K562 (cell line): ENCODE data around the gene DPCD. TPM values are rescaled to one million over a fixed set of nuclear protein-coding genes. Genes with fewer than 3 reads are reported as not detected.
A peak's percentile ranks its signal among the peaks of the same experiment; 100 is the strongest.

Experiments used
- CREM ChIP-seq: IDR thresholded peaks from 2 replicates; pipeline ENCODE4 v1.6.1; 2014; ENCODE audit warnings: antibody characterized with exemption, low read depth
- EP400 ChIP-seq: fragments of 450-650 bp; IDR thresholded peaks from 2 replicates; pipeline ENCODE4 v1.6.1; 2017; ENCODE audit warnings: antibody characterized with exemption, mild to moderate bottlenecking, moderate library complexity
- ETV5 ChIP-seq: sonication (generic); formaldehyde crosslinking; IDR thresholded peaks from 2 replicates; pipeline ENCODE4 v1.4.0; 2020; ENCODE audit warnings: low read depth, mild to moderate bottlenecking, missing genetic modification reagents
- JUNB ChIP-seq: fragments of 450-650 bp; formaldehyde crosslinking; conservative IDR thresholded peaks from 2 replicates; pipeline ENCODE4 v1.4.0; 2020; ENCODE audit warnings: mild to moderate bottlenecking
- L3MBTL2 ChIP-seq: fragments of 450-650 bp; IDR thresholded peaks from 2 replicates; pipeline ENCODE4 v1.6.1; 2016; ENCODE audit warnings: mild to moderate bottlenecking, moderate library complexity
- MAZ ChIP-seq, 2 experiments: fragments of 450-650 bp in 1 of 2; sonication (generic) in 1 of 2; formaldehyde crosslinking; IDR thresholded peaks in 1 of 2; conservative IDR thresholded peaks in 1 of 2; 2 replicates each; pipeline versions ENCODE4 v1.4.0 to v1.5.0; 2020; ENCODE audit warnings: mild to moderate bottlenecking in 1 of 2, missing genetic modification reagents in 1 of 2
- NELFE ChIP-seq: IDR thresholded peaks from 2 replicates; pipeline ENCODE4 v1.6.1; 2011; ENCODE audit warnings: mild to moderate bottlenecking; ENCODE audit not compliant: insufficient read depth, insufficient read length
- POLR2G ChIP-seq: fragments of 200-400 bp; formaldehyde crosslinking; IDR thresholded peaks from 2 replicates; pipeline ENCODE4 v1.6.1; 2017; ENCODE audit warnings: low read depth, mild to moderate bottlenecking, antibody characterized with exemption, low read length, moderate library complexity
- SAFB ChIP-seq: fragments of 200-400 bp; formaldehyde crosslinking; IDR thresholded peaks from 2 replicates; pipeline ENCODE4 v1.6.1; 2017; ENCODE audit warnings: low read depth, low read length, borderline replicate concordance
- ZBTB1 ChIP-seq: sonication (generic); formaldehyde crosslinking; IDR thresholded peaks from 2 replicates; pipeline ENCODE4 v1.8.1; 2023; ENCODE audit warnings: missing genetic modification reagents, low read depth, mild to moderate bottlenecking, borderline replicate concordance
- ZBTB33 ChIP-seq: sonication (generic); formaldehyde crosslinking; IDR thresholded peaks from 2 replicates; pipeline ENCODE4 v1.8.1; 2023; ENCODE audit warnings: mild to moderate bottlenecking, missing genetic modification reagents
- ZFX ChIP-seq: sonication (generic); formaldehyde crosslinking; IDR thresholded peaks from 2 replicates; pipeline ENCODE4 v1.8.0; 2022; ENCODE audit warnings: mild to moderate bottlenecking, missing genetic modification reagents, moderate library complexity
- ZNF280B ChIP-seq: fragments of 250-450 bp; sonication (Bioruptor Pico); IDR thresholded peaks from 2 replicates; pipeline ENCODE4 v1.5.1; 2021; ENCODE audit warnings: mild to moderate bottlenecking
- polyA plus RNA-seq, 8 experiments: library from polyadenylated mRNA; depleted of rRNA in 4 of 8; stranded (reverse) in 5 of 8; unstranded in 3 of 8; fragments of >200 nt; fragmentation: Nextera tagmentation in 2 of 8; fragmentation: Illumina TruSeq in 1 of 8; extraction: Ambion mirVana in 2 of 8; extraction: Trizol in 1 of 8; gene quantifications; 2 replicates each; pipeline versions ENCODE4 v1.2.1 to v1.2.3, GENCODE V29; 2011 to 2014; ENCODE audit warnings: inconsistent platforms in 1 of 8, missing spikeins in 1 of 8
- total RNA-seq, 7 experiments: library from RNA; depleted of rRNA in 6 of 7; stranded (reverse); fragments of >200 nt in 6 of 7; fragmentation: Illumina TruSeq in 2 of 7; extraction: Trizol in 2 of 7; gene quantifications; 2 replicates each; pipeline versions ENCODE4 v1.2.1 to v1.2.3, GENCODE V29; 2011 to 2021; ENCODE audit warnings: low replicate concordance in 1 of 7
- TF ChIP-seq, protein P1 (sequence below): sonication (generic); formaldehyde crosslinking; IDR thresholded peaks from 2 replicates; pipeline ENCODE4 v1.8.1; 2023; ENCODE audit warnings: missing genetic modification reagents, mild to moderate bottlenecking, borderline replicate concordance
- TF ChIP-seq, protein P2 (sequence below): fragments of 450-650 bp; formaldehyde crosslinking; IDR thresholded peaks from 2 replicates; pipeline ENCODE4 v1.4.0; 2022; ENCODE audit warnings: missing genetic modification characterization

The DPCD gene
- total and polyA plus RNA-seq, 9 of the 15 experiments (the other 6 are each of a cell fraction or from before 2014, with no cell fraction given), result 12.1 to 45.2 (median 20.0) TPM

DNA sequence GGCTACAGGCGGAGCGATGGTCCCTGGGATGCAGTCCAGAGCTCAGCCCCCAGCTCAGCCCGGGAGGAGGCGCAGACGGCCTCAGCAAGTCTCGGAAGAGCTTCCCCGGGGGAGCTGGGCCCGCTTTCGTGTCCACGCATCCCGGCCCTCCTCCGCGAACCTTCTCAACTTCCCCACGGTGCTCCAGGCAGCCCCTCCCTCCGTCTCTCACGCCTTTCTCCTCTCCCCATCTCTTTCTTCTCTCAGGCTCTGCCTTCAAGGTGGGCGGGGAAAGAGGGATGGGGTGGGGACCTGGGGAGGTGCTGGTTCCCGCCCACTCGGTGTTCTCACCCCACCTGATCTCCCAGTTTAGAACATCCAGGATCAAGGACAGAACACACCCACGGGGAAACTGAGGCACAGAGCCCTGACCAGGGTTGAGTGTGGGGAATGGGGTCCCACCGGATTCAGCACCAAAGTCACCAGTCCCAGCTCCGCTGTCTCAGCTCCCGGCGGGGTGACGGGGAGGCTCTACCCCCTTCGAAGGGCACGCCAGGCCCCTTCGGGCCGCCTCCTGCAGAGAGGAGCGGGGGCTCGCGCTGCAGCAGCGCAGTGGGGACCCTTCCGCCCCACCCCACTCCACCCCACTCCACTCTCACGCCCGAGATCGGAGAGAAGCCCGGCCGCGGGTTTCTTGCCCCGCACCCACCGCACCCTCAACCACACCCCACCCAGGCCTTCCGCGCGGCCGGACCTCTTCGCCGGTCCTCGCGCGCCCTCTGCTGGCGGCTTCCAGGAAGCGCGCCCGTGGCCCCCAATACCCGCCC, 18.3 kb upstream of the DPCD start (continued):
- TF ChIP-seq ZNF280B (CRISPR knock-in tag) (no peak), JUNB (CRISPR knock-in tag) (no peak), ZBTB1 (peak; percentile 89), POLR2G (peak; percentile 55), ZBTB33 (CRISPR knock-in tag) (0 out of 2 replicates have a peak, but pooled peaks have one; percentile 4), EP400 (peak; percentile 11; the same call in 1 of the 2 replicates), MAZ (CRISPR knock-in tag; conservative IDR thresholded peaks at IDR 0.05 in 1 of 2, IDR thresholded peaks at IDR 0.05 in 1 of 2) (peak; percentile 74 to 80), SAFB (0 out of 2 replicates have a peak, but pooled peaks have one; percentile 50), CREM (0 out of 2 replicates have a peak, but pooled peaks have one; percentile 4), NELFE (no peak), ETV5 (CRISPR knock-in tag) (peak; percentile 60; the same call in 1 of the 2 replicates), L3MBTL2 (peak; percentile 18; the same call in 1 of the 2 replicates), ZFX (peak; percentile 34; the same call in 1 of the 2 replicates)
- TF ChIP-seq, protein P1, sequence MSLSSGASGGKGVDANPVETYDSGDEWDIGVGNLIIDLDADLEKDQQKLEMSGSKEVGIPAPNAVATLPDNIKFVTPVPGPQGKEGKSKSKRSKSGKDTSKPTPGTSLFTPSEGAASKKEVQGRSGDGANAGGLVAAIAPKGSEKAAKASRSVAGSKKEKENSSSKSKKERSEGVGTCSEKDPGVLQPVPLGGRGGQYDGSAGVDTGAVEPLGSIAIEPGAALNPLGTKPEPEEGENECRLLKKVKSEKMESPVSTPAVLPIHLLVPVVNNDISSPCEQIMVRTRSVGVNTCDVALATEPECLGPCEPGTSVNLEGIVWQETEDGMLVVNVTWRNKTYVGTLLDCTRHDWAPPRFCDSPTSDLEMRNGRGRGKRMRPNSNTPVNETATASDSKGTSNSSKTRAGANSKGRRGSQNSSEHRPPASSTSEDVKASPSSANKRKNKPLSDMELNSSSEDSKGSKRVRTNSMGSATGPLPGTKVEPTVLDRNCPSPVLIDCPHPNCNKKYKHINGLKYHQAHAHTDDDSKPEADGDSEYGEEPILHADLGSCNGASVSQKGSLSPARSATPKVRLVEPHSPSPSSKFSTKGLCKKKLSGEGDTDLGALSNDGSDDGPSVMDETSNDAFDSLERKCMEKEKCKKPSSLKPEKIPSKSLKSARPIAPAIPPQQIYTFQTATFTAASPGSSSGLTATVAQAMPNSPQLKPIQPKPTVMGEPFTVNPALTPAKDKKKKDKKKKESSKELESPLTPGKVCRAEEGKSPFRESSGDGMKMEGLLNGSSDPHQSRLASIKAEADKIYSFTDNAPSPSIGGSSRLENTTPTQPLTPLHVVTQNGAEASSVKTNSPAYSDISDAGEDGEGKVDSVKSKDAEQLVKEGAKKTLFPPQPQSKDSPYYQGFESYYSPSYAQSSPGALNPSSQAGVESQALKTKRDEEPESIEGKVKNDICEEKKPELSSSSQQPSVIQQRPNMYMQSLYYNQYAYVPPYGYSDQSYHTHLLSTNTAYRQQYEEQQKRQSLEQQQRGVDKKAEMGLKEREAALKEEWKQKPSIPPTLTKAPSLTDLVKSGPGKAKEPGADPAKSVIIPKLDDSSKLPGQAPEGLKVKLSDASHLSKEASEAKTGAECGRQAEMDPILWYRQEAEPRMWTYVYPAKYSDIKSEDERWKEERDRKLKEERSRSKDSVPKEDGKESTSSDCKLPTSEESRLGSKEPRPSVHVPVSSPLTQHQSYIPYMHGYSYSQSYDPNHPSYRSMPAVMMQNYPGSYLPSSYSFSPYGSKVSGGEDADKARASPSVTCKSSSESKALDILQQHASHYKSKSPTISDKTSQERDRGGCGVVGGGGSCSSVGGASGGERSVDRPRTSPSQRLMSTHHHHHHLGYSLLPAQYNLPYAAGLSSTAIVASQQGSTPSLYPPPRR (CRISPR knock-in tag), result no peak
- TF ChIP-seq, protein P2, sequence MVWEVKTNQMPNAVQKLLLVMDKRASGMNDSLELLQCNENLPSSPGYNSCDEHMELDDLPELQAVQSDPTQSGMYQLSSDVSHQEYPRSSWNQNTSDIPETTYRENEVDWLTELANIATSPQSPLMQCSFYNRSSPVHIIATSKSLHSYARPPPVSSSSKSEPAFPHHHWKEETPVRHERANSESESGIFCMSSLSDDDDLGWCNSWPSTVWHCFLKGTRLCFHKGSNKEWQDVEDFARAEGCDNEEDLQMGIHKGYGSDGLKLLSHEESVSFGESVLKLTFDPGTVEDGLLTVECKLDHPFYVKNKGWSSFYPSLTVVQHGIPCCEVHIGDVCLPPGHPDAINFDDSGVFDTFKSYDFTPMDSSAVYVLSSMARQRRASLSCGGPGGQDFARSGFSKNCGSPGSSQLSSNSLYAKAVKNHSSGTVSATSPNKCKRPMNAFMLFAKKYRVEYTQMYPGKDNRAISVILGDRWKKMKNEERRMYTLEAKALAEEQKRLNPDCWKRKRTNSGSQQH (CRISPR knock-in tag), result no peak
